Stimulated activated CD4-positive, alpha-beta T cell treated with anti-CD3 and anti-CD28 coated beads, Interleukin-15, amount 100 ng/mL, for 1 hour (primary cell): ENCODE measurements around the gene ANKZF1.

Experiments used
- DNase-seq, 2 donors: peaks; one replicate each; pipeline ENCODE4 v3.0.0-alpha.2; 2020; ENCODE audit warnings: low read depth in 1 of 2, low spot score in 1 of 2

ANKZF1 gene

DNA sequence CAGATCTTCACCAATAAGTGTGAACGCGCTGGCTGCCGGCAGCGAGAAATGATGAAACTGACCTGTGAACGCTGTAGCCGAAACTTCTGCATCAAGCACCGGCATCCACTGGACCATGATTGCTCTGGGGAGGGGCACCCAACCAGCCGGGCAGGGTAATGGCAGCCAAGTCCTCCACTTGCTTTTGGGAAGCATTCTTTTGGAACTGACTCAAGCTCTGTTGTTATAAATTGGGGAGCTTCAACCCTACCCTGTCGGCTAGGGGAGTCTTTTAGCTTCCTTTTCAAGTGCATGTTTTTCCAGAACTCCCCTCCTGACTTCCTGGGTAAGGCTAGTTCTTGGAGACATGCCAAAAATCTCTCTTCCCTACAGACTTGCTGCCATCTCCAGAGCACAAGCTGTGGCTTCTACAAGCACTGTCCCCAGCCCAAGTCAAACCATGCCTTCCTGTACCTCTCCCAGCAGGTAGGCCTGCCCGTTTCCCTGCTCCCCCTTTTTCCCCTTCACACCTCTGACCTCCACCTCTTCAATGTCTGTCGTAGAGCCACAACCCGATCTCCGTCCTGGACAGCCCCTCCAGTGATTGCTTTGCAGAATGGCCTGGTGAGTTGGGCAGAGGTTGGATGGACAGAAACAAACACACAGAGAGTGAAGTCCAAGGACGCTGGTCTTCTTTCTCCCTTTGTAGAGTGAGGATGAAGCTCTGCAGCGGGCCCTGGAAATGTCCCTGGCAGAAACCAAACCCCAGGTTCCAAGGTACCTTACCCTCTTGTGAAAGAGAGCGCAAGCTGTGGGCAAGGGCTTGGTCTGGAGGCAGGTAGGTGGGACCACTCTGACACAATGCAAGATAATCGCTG lies 21.5 kb upstream of the ANKZF1 start:
- no peak for DNase-seq

DNA sequence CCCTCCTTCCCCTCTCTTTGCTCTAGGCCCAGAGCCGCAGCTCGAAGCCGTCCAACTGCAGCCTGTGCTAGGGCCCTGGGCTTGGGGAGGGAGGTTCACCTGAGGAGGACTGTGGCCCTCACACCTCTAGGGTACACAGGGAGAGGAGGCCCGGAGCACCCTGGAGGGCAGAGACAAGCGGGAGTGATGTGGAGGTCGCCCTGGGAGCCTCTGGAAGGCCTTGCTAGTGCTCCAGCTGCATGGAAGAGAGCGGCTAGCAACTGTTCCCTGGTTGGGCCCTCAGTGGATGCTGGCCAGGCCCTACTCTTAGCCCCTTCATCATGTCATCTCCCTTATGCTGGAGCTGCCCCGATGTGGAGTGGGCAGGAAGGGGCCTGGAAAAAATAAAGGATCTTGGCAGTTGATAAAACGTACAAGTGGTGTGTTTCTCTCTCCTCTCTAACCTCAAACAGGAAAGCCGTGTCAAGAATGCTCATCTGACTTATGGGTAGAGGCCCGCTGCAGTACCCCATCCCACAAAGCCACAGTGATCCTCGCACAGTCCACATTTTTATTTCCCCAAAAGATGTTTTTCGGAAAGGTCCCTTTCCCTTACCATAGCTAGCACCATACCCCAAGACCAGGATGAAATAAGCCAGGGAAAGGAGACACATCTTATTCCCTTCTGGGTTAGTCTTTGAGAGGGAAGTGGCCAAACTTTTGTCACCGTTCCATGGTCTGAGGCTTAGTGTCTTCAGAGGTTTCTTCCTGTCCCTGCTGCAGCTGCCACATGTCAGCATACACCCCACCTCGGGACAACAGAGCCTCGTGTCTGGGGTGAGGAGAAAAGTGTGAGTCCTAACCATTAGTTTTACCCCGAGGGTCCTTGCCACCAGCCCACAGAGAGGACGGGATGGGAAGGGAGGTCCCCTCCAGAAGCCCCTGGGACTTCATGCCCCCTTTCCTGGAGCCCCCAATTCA lies 20.1 kb upstream of the ANKZF1 start:
- DNase-seq: no peak

DNA sequence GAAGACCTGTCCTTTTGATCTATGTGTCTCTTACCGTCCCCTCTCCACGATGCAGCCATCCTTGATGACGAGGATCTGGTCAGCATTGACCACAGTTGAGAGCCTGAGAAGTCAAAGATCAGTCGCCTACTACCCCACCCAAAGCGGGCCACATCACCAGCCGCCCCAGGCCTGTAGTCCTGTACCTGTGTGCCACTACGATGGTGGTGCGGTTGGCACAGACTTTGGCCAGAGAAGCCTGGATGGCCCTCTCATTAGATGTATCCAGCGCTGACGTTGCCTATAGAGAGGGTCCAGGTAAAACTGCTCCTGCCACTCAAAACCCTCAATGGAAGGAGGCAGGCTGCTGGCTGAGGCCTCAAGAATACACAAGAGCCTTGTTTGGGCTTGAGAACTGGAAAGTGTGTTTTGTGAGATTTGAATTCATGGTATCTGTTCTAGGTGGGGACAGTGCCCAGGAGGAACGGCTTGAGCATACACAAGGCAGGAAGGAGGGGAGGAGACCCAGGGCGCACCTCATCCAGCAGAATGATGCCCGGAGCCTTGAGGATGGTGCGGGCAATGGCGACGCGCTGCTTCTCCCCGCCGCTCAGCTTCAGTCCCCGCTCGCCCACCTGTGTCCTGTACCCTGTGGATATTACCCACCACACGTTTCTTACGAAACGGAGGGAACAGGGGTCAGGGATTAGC lies 19.3 kb upstream of the ANKZF1 start:
- DNase-seq: no peak

DNA sequence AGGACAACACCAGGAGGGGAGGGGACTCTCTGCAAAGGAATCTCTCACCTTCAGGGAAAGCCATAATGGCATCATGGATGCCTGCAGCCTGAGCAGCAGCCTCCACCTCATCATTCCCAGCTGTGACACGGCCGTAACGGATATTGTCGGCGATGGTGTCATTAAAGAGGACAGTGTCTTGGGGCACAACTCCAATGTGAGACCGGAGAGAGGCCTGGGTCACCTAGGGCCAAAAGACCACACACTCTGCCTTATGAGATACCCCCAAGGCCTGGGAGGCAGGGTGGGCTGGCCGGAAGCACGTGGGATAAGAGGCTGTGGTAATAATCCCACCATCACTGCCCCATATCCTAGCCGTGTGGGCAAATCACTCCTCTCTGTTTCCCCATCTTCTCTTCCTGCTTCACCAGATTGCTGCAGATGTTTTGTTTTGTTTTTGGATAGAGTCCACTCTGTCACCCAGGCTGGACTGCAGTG lies 18.7 kb upstream of the ANKZF1 start:
- no peak for DNase-seq

DNA sequence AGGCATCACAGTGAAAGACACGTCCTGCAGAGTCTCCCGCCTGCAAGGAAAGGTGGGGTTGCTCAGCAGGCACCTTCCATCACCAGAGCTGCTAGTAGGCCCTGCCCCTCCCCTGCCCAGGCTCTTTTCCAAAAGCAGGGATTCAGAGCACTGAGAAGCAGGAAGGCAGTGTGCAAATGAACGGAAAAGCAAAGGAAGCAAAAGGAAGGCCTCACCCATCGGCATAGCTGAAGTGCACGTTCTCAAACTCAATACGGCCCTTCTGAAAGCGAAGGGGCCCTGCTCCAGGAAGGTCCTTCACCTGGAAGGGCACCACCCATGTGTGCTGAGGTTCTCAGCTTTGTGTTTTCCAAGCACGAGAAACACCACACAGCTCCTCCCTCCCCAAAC lies 16.6 kb upstream of the ANKZF1 start:
- no peak for DNase-seq

DNA sequence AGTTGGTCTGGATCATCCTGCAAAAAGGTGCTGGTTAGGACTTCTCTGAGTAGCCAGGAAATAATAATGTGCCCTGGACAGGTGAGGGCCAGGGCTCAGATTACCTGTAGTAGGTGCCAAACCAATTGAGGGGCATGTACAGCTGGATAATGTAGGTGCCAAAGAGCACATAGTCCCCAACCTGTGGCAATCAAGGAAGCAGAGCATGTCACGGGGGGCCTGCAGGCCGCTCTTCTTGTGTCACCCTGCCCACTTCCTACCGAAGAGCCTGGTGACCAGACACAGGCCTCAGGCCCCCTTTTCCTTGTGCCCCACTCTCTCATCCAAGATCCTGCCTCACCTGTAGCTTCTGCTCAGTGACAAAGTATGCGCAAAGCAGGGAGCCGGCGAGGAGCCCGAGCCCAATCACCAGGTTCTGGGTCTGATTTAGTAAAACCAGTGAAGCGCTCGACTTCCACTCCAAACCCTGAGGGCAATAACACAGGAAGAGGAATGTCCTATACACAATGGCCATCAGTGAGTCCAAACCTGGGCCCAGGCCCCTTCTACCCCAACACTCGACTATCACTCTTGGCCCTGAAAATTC lies 16.0 kb upstream of the ANKZF1 start:
- DNase-seq: no peak

DNA sequence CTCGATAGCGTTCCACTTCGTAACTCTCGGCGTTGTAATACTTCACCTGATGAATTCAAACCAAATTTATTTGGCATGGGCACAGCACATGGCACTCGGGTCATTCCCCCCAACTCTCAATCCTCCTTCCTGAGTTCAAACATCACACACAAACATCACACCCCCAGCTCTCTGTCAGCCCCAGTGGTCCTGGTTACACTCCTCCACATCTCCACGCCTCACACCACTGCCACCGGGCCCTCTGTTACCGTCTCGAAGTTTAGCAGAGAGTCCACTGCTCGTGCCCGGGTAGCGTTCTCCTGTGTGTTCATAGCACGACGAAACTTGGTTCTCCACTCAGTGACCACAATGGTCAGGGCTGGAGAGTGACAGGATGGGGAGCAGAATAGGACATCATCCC lies 15.5 kb upstream of the ANKZF1 start:
- DNase-seq: no peak

DNA sequence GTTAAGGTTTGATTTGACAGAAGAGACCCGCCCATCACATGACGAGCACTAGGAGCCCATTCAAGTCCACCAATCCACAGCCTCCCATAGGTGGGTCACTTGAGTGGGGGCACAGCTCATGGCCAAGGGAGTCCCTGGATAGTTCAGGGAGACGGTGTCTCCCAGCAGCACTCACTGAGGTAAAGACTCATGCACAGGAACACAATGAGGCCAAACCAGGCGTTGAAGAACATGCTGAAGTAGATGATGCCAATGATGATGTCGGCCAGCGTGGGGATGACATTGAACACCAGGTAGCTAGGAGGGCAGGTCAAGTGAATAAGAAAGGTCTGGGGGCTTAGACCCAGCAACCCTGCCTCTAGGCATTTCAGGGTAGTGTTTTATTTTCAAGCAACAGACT lies 14.8 kb upstream of the ANKZF1 start:
- DNase-seq: no peak

DNA sequence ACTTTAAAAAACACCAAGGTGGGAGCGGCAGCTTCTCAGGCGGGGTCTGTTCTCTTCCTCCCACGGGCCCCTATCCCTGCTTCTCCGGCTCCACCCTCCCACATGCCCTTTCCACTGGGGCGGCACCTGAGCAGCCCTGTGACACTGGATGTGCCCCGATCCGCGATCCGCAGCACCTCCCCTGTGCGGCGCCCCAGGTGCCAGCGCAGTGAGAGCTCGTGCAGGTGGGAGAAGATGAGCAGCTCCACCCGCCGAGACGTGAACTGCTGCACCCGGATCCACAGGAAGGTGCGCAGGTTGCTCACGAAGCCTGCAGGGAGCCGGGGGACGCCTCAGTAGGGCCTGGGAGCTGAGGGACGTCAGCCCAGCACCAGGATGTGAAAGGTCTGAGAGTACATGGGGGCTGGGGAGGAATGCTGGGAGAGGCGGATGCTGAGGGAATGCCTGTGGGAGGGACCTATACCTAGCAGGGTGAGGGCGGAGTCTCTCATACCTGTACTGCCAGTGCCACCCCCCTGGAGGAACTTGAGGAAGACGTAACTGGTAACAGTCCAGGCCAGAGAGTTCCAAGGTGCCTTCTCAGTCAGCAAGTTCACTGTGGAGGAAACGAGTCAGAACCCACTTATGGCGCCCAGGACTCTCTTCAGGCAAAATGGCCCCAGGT lies 13.6 kb upstream of the ANKZF1 start:
- no peak for DNase-seq

DNA sequence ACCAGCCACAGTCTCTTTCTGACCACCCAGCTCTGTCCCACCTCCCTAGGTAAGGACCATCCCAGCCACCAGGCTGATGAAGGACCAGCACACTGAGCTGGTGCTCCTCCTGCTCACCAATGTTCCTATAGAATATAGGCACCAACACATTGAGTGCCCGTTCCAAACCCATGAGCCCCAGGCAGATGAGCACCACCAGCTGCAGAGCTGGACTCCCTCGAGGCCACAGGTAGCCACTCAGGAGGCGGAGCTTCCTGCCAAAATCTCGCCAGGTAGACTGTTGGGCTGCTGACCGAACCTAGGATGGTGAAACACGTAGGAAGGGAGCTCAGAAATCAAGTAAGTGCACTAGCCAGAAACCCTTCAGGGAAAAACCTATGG lies 13.1 kb upstream of the ANKZF1 start:
- no peak for DNase-seq

DNA sequence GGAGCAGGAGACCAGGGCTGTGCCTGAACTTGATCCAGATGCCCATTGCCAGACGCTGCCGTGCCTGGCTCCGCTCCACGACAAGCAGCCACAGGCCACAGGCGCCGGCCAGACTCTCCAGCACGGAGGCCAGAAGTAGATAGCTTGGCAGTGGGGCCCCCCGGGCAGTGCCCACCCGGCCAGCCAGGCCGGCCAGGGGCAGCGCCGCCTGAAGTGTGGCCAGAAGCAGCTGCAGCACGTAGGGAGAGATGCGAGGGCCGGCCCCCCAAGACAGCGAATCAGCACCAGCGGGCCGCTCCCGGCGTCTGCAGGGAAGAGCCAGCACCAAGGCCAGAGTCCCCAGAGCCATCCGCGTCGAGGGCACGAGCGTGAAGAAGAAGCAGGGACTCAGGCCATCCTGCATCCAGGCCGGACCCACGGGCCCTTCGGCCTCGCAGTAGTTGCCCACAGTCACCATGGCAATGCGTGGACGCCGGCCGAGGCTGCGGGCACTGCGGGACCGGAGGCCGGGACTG lies 11.3 kb upstream of the ANKZF1 start:
- no peak for DNase-seq

DNA sequence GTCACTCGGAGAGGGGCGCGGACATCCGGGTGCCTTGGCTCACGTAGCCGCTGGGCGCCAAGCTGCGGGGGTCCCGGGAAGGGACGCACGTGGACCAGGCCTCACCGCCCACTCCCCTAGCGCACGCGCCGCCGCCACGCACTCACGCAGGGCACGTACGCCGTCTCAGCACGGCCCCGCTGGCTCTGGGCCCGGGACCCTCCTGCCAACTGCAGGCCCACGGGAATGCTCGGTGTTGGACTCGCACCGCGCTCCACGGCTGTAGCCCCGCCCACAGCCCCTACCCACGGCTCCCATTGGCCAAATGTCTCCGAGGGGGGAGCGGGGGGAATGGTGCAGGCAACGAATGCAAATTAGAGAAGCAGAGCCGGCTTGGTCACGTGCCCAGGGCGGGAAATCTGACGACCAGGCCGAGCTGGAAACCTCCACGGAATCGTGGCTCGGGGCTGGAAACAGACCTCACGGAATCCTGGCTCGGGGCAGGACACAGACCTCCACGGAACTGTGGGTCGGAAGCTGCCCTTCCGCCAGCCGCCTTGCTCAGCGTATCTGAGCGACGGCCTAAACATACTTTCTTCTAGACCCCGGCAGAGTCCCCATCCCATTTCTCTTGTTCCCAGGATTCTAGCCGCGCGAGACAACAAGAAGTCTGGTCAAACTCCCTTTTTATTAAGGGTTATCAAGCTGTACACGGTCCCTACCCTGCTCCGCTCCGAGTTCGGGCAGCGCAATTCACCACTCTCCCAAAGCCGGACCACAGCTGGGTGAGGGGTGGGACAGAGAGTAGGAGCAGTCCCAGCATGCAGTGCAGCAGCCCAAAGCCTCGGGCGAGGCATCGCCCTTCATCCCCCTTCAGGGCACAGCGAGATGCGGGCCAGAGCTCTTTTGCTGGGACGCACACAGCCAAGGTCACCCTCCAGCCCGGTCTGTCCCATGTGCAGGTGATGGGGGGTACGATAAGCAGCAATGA lies 10.6 kb upstream of the ANKZF1 start, which contains the start of gene ABCB6:
Gene ABCB6 (minus strand): TSS at position 227 of the 970 bp plus-strand sequence. CDS start 285 bp downstream, outside the sequence.
- peak; percentile 67 to 81 for DNase-seq

DNA sequence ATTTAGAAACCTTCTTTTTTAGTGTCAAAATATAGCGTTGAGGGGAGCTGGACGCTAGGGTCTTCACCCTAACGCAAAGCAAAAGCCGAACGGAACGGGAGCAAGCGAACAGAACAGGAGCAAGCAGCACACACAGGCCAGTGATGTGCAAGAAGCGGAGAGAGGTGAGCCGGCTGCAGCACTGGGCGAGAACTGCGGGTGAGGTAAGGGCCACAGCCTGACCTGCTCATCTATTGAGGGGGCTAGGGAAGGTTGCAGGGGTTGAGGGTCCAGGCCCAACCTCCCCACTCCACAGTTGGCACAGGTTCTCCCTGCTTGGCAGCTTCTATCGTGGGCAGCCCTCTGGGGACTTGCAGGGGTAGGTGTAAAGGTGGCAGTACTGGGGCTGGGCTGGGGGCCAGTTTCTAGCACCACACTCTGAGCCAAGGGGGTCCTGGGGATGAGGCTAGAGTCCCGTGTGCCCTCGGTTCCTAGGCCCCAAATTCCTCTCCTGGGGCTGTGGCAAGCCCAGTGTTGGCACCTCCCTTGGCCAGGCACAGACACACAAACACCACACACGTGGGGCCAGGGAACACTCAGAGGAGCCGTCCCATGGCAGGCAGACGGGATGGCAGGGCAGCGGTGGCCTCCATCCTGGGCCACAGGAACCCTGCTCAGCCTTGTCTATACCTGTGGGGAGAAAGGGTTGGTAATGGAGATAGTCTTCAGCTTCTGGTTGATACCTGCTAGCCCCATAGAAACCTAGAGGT lies 9.6 kb upstream of the ANKZF1 start:
- DNase-seq: no peak

DNA sequence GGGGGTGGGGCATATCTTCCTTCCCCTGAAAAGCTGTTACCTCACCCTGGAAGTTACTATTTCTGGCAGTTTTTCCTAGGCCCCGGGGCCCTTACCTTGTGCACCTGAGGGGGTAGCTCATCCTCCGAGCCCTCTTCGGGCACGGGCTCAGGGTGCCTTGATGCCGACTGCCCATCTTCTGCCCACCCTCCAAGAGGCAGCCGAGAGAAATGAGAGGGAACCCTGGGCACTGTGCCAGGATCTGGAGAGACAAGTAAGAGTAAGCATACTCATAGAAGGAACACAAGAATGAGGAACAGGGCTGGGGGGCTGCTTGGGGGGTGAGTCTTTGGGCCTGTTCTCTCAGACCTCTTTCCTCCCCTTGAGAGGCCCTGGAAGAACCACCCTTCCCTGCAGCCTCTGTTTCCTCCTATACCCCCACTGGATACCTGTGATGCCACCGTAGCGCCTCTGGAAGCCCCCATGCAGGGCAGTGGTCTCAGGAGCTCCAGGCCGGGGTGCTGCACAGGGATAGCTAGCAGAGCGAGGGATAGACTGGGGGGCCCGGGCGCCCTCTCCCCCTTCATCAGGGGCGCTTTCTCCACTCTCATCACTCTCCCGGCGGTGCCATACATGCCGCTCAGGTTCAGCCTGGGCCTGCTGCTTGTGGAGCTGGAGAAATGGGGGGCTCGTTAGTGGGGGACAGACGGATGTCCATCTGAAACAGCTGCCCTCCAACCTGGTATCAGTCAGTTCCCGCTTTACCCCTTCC lies 8.8 kb upstream of the ANKZF1 start:
- no peak for DNase-seq

DNA sequence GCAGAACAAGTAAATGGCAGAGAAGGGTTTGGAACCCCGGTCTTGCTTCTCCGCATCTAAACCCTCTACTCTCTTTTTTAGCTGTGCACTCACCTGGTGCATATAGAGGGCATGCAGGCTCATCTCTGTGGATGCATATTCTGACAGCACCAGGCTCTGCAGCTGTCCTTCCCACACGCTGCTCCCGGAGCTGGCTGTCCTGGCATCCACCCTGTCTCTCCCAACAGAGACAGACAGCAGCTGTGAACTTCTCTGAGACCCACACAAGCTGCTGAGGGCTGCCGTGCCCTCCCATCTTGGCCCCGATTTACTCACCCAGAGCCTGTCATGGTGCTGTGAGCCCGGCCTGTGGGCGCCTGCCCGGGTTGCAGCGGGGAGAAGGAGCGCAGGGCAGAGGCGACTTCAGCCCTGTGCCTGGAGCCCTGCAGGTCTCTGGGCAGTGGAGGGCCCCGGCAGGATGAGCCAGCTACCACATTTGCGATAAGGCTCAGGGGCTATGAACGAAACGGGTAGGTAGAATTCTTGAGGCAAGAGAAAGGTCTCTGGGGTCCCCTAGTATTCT lies 7.6 kb upstream of the ANKZF1 start:
- no peak for DNase-seq

DNA sequence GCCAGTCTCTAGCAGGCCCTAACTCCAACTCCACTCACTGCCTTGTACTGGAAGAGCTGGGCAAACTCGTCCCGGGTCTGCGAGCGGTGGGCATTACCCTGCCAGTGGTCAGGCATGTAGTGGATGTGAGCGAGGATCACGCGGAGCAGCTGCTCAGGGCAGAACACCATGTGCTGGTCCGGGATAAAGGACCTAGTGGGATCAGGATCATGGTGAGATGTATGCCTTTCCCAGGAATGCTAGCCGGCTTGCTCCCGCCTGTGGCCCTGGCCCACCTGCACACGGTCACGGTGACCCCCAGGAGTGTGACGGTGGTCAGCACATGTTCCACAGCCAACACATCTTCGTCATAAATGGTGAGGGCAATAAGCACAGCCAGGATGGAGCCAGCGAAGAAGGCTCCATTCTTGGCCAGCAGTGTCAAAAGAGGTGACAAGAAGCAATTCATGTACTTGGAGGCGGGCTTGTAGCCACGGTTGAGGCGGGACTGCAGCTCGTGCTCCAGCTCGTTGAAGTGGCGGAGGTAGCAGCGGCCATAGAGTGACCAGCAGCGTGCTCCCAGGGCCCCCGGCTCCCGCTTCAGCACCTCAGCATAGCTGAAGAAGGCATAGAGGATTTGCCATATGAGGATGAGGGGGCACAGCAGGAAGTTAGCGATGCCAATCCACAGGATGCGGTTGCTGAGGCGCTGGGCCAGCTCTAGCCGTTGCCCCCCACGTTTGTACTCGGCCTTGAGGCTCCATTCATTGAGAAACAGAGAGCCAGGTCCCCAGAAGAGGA lies 5.6 kb upstream of the ANKZF1 start:
- no peak for DNase-seq
